NCI-H526 treated with DMSO at 0.1 percent for 48 hours (cell line): ENCODE data around the gene CCDC171.
"Not testable (repeated sequence)": the region's sequence is repeated elsewhere in the genome, so short reads cannot be mapped to it uniquely, and the experiment has no call there.

ENCODE experiments used
- DNase-seq: peaks from one replicate; lab custom pipeline; 2025; lab: John Stamatoyannopoulos, UW

Gene CCDC171

DNA sequence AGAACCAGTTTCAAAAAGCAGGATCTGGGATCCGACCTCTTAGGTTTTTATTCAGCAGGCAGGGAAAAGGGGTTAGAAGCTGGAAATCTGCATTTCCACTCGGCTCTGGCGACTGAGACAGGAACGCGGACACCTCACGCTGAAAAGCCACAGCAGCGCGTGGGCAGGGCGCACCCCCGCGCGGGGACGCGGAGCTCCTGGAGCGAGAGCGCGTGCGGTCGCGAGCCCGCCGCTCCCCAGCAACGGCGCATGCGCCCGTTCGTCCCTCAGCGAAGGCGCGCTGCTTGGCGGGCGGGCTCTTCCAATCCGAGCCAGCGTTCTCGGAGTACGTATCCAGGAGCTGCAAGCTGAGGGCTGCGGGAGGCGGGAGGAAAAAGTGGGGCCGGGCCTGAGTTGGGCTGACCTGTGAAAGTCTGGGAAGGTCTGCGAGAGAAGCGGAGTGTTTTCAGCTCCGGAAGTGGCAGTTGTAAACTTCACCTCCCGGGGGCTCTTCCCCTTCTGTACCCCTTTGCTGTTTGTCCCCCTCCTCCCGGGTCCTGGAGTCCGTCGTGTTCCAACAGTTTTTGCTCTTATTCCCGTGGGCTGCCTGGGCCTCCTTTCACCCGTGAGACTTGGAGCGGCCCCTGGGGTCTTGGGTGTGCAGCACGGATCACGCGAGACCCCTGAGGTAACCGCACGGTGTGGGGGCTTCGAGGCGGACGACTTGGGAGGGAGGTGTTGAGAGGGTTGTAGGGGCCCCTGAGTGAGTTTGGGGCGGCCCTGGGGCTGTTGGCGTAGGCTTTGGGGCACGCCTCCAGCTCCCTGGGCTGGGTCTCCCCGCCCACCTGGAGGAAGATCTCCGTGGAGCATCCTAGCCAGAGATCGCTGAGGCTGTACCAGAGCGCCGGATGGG lies at the start of gene CCDC171:
Gene CCDC171 (plus strand): TSS at position 408 of the 892 bp plus-strand sequence. CDS start 11,046 bp downstream, outside the sequence.
- peak; percentile 98 for DNase-seq

DNA sequence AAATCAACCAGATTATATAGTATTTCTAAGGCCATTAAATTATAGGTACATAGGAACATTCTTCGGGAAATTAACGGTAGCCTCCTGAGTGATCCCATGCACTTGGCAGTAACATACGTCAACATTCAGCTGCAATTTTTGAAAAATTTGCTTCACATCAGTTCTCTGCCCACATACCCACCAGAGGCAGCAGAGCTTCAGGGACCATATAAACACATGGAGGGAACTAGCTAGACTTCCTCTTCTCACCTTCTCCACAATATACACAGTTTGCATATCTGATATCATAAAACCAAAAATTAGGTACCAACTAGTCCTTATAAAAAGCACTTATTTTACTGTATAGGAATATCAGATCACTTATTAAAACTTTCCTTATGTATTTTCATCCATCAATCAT lies 46.9 kb upstream of the CCDC171 start:
- no peak for DNase-seq

DNA sequence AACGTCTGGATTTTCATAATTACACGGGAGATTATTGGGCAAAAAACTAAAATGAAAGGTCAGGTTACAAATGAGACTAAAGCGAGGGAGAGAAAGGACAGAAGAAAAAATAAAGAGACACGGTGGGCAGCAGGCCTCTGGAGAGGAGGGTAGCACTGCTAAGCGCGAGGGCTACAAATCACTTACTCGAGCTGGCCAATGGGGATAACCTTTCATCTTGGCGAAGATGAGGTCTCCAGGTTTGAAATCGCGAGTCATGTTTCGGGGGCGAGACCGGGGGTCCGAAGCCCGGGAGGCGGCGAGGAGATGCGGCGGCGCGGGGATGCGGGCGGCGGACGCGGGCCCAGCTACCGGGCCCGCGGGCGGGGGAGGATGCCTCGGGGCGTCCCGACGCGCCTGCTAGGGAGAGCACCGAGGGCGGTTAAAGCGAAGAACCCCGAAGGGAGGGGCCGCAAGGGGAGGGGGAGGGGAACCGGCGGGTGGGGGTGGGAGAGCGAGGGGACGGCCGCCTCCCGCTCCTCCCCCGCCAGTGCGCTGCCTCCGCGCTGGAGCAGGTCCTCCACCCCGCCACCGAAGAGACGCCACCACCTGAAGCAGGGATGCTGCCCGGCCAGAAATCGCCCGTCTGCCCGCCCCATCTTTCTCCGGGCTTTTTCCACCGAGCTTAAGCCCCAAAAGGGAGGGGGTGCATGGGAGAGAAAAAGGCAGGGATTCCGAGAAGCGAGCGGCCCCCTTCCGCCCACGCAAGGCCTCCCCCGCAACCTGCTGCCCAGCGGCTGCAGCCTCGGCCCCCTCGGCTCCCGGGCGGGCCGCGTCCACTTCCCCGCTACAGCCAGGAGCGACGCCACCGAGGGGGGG lies 42.7 kb upstream of the CCDC171 start:
- DNase-seq: peak; percentile 80

DNA sequence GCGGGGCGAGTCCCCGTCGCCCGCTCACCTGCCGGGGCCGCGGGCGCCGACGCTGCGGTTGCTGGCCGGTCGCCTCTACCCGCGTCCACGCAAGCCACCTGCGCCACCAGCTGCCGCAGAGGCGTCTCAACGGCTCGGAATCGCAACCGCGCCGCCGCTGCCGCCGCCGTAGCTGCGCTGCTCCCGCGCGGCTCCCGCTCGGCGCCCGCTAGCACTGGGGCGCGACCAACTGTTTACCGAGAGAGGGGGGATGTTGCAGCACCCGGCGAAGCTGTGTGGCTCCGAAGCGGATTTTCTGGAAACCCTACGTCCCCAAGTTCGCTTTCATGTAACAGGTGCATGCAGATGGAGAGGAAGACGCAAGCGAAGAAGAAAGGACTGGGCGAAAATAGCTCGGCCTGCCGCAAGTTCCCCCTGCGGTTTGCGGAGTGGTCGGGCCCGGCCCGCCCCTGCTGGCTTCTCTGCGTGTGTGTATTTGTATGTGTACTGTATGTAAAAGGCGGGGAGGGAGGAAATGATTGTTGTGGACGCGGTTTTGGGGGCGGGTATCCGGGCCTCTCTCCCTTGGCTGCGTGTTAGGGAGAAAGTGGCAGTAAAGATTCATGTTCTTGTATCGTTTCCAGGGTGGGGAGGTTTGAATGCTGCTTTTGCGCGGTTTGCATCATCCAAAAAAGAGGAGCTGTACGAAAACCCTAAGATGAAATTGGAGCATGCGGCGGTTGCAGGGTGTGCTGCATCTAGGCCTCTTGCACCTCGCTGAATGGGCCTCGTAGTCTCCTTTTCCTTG lies 41.9 kb upstream of the CCDC171 start, which contains the start of gene PSIP1:
Gene PSIP1 (minus strand): TSS at position 182 of the 787 bp plus-strand sequence. CDS start 782 bp downstream, outside the sequence.
- DNase-seq: peak; percentile 98

DNA sequence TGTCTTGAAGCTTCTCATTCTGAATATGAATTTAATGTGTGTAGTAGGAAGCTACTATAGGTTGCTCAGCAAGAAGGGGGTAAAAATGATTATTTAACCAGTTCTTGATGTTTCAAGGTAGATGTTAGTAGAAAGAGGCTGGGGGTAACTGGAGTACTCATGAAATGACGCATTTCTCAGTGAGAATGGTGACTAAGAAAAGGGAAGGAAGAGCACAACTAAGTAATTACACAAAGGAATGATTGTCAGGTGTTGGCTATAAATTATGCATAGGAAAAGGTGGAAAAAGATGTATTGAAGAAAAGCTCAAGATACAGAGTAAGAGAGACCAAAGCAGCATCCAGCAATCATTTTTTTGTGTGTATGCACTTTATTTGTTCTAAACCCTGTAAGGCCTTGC lies 40.6 kb upstream of the CCDC171 start:
- no peak for DNase-seq

DNA sequence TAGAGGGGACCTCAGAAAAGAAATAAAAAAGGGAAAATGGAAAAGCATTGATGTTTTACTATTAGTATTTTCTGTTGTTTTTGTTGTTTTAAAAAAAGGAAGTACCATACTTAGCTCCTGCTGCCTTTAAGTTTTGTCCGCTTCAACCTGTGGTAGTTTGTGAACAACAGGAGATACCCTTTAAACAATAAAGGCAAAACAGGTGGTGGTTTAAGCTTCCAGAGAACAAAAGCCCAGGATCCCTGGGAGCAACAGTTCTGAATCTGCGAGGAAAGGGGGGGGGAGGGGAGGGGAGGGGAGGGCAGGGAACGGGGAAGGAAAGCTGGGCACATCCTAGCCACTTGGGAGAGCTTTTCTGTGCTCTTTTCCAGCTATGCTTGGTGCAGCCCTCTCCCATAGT lies 40.0 kb upstream of the CCDC171 start:
- no peak for DNase-seq

DNA sequence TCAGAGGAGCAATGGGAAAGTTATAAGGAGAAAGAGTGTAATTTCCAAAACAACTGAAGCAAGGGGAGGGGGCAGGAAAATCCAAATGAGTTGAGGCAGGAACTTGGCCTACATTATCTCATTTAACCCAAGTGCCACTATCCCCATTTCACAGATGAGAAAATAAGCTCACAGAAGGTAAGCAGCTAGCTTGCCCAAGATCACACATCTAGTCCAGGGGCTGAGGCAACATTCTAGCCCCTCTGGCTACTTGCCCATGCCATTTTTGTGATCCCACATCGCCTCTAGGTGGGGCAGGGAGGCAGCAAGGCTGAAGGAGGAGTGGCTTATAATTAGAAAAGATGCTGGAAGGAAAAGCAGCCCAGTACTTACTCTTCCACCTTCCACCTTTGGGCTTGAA lies 39.5 kb upstream of the CCDC171 start:
- DNase-seq: no peak

DNA sequence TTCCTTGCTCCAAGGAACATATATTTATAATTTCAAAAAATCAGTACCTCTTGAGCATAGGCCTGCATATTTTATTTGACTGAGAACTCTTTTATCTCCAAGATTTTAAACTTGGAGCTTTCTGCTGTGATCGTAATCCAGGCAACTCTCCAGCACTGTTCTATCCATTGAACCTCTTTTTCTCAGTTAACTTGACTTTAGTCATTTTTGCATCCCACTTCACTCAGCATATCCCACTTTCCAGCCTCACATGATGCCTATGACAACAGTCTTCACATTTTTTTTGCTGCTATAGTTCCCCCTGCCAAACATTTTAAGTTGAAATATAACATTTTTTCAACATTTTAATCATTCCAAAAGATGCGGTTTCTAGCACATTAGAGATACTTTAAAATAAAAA lies 33.0 kb upstream of the CCDC171 start:
- DNase-seq: no peak

DNA sequence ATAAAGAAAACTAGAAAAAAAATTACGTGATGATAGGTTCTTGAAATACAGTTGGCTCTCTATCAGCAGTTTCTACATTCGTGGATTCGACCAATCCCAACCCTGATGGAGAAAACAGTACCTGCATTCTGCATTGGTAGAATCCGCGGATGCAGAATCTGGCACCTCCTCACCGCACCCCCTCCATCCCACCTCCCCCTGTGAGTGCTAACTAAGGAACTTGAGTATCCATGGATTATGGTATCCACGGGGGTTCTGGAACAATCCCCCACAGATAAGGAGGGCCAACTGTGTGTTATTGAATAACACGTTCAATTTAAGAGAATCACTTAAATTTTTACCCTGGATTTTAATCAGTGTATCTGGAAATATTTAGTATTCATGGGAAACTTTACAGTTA lies 31.6 kb upstream of the CCDC171 start:
- DNase-seq: no peak

DNA sequence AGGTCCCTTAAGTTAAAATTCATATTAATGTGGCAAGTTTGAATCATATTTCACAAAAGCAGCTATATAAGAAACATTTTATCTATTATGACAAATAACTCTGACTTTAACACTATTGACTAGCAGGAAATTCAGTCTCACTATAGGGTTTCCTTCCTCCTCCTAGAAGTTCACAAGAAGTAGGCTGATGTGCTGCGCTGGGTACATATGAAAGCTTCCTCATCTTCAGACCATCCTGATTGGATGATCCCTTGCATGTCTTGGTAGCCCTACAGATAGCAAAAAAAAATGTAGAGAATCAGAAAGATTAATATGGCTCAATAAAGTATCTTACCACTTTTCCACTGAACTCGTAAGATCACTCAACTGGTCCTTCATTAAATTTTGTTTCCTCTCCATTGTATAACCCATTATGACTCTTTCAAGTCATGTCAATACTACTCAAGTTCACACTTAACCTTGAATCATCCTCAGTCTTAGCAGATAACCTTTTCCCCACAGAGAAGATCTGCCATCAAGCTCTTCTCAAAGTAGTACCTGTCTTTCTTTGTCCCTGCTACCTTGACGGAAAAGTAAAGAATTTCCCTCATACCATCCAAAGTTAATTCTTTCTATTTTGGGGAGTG lies 30.6 kb upstream of the CCDC171 start:
- DNase-seq: no peak

DNA sequence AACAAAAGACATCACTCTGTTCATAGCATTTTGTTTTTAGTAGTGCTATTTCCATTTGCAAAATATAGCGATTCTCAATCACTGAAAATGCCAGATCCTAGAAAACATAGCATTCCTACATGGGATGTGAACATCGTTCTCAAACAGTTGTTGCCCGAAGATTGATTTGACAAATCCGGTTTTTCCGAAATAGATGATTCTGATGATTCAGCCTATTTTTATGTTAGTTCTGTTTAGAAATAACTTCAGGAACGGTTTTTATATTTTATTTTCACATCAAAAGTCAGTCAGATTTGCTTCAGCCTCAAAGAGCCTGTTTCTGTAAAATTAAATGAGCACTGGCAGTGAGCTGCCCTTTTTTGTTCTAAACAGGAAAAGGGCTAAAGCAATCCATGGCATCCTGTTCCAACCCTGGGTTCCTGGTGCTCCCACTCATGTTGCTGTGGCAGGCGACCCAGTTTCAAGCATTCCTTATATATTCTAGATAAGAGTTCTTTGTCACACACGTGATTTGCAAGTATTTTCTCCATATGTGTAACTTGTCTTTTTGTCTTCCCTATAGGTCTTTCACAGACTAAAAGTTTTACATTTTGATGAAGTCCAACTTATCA lies 27.9 kb upstream of the CCDC171 start:
- DNase-seq: no peak

DNA sequence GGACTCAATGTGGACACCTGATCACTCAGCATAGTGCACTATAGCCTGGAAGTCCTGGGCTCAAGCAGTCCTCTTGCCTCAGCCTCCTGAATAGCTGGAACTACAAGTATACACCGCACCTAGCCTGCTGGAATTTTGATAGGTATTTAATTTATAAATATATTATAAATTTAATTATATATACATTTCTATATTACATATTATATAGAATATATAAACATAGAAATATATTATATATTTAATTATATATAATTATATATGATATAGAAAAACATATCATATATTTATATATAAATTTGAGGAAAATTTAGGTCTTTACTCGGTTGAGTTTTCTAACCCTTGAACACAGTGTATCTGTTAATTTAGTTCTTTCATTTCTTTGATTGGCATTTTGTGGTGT lies 26.9 kb upstream of the CCDC171 start:
- no peak for DNase-seq

DNA sequence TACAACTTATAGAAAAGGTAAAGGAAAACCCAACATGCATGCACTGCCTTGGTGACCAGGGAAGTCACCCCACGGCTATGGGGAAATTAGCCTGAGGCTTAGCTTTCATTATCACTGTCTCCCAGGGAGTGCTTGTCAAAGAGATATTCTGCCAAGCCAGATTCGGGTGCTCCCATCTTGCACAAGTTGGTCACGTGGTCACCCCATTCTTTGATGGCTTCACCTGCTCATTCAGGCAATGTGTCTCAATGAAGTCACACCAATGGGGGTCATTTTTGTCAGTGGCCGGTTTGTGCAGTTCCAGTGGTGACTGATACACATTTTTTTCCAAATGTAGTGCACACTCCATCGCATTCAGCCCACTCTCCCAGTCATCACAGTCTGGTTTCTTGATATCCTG lies 25.8 kb upstream of the CCDC171 start:
- DNase-seq: not testable (repeated sequence)

DNA sequence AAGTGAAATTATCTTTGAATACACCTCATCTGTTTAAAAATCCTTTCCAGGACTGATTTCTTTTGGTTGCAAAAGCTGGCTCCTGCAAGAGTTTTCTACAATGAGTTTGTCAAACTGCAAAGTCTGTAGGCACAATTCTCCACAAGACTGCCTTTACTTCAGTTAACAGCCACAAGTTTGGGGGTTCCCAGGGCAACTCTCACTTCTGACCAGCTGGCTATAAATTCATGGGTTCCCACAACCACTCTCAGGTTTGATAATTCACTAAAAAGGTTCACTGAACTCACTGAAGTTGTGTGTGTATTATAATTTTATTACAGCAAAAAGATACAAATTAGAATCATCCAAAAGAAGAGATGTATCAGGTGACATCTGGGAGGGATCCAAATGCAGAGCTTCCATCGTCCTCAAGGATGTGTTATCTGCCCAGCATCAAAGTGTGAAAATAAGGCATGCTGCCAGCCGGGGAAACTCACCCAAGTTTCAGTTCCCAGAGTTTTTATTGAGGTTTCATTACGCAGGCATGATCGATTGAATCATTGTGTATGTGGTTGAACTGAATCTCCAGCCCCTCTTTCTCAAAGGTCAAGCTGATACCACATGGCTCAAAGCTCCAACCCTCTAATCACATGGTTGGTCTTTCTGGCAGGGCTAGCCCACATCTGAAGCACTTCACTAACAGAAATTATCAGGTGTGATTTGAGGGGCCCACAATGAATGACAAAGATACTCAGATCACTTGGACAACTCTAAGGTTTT lies 23.1 kb upstream of the CCDC171 start:
- no peak for DNase-seq

DNA sequence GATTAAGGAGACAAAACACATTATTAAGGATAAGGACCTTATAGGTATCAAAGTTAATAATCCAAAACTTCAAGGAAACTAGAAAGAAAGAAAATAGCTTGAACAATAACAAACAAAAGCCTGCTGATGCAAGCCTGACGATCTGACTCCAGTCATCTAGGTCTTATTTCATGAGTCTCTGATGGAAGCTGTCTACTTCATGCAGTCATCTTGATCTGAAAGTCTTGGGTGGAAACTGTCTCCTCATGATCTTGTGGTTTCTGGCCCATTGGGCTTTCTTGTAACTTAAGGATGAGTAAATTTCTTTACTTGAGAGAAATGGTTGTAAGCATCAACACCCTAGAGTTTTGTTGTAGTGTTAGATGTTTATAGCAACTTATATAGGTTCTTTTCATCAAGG lies 21.5 kb upstream of the CCDC171 start:
- no peak for DNase-seq

DNA sequence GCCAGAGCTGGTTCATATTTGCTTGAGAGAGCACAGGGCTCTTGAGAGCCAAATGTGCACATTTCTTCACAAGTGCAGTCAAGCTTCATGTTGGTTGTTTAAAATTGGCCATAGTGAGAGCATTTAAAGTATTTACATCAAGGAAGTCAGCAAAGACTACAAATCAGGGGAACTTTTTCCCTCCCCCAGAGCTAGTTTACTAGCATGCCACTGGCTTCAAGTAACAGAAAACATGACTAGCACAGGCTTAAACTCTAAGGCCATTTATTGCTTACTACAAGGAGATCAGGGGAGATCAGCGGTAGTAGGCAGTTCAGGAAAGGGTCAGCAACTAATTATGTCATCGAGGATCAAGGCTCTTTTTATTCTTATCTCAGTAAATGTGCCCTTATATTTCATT lies 11.0 kb upstream of the CCDC171 start:
- no peak for DNase-seq

DNA sequence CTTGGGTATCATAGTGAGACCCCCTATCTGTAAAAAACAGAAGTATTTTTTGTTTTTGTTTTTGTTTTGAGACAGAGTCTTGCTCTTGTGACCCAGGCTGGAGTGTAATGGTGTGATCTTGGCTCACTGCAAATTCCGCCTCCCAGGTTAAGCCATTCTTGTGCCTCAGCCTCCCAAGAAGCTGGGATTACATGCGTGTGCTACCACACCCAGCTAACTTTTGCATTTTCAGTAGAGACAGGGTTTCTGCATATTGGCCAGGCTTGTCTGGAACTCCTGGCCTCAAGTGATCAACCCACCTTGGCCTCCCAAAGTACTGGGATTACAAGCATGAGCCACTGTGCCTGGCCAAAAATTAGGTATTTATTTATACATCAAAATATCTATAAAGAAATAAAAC lies 10.2 kb upstream of the CCDC171 start:
- no peak for DNase-seq

DNA sequence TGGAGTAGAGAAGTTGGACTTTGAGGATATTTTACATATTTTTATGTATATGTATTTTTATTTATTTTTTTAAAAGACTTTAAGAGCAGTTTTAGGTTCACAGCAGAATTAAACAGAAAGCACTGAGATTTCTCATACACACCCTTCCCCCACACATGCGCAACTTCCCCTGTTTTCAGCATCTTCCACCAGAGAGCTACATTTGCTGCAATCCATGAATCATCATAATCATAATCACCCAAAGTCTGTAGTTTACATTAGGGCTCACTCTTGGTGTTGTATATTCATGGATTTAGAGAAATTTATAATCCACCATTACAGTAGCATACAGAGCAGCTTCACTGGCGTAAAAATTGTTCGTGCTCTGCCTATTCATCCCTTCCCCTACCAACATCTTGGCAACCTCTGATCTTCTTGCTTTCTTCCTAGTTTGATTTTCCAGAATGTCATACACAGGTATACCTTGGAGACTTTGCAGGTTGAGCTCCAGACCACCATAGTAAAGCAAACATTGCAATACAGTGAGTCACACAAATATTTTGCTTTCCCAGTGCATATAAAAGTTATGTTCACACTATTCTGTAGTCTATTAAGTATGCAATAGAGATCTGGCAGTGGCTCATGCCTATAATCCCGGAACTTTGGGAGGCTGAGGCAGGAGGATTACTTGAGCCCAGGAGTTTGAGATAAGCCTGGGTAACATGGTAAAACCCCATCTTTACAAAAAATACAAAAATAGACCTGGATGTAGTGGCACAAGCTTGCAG lies 9.6 kb upstream of the CCDC171 start:
- DNase-seq: no peak

DNA sequence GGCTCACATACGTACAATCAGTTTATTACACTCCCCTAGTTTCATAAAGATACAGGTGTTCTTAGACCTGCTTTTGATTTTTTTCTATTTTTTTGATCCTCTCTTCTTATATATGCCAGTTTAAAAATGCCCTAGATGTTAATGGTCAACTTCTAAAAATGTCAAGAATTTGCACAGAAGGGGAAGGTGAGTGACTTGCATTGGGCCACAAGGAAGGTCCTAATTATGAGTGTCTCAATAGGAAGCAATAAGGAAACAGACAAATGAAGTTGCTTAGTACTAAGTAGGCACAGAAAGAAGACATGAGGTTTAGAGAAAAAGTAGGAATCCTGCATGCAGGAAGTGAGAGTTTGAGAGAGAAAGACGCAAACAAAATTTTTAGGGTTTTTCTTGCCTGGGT lies 3.2 kb upstream of the CCDC171 start:
- DNase-seq: no peak

DNA sequence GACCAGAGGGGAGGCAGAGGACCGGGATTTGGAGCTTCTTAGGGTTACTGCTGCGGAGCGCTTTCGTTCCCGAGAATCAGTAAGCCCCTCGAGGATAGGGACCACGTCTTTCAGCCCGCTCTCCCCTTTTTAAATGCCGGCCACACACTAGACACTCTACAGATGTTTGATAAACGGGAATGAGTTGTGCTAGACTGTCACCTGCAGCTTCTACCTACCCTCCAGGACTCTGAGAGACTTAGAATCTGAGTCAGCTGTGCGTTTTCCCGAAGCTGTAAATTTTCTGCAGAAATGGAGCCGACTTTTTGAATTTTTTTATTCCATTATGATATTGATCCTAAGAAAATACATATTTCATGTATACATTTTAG lies 670 bp downstream of the CCDC171 start:
- DNase-seq: no peak
